Measurements from ENCODE around the gene CLDN19. TPM values are rescaled to one million over a fixed set of nuclear protein-coding genes. Genes with fewer than 3 reads are reported as not detected.
A peak's percentile ranks its signal among the peaks of the same experiment; 100 is the strongest.

Gene CLDN19
- total and polyA plus RNA-seq, 12 donors = 0.06 TPM; not detected in 11

DNA sequence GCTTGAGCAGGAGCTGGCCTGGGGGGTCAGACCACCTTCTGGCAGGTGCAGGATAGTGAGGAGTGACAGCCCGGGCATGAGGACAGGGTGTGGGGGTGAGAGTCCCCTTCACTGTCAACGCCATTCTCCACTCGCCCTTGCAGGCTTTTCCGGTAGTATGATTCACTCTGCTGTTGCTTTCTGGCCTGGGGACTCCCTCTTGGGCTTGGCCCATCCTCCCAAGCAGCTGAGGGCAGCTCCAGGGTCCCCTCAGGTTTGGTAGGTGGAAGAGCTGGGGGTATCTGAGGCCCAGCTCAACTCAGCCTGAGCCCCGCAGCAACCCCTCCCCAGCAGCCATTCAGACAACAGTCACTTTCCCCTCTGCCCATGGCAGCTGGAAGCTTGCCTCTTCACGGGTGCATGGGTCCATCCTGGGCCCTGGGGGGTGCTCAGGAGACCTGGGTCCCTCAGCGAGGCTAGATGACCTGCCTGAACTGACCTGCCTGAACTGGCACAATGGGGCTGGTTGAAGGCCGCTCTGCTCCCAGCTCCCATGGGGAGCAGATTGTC, 1.3 kb downstream of the CLDN19 start:
- Histone ChIP-seq H3K27me3 (no peaks in the 10 kb centered on the region), H3K27ac (no peak overlapping the region), H3K4me1 (peaks cover 0 to 15% (median 0%) of the 10 kb centered on the region in 9 donors), H3K4me3 (no peak overlapping the region), H3K9me3 (no peaks in the 10 kb centered on the region), H3K36me3 (no peaks in the 10 kb centered on the region)
- intact Hi-C loops (cut with DNase I) = no loop called here
- DNase-seq (no peak), ATAC-seq (no peak)
- TF ChIP-seq, protein P1, sequence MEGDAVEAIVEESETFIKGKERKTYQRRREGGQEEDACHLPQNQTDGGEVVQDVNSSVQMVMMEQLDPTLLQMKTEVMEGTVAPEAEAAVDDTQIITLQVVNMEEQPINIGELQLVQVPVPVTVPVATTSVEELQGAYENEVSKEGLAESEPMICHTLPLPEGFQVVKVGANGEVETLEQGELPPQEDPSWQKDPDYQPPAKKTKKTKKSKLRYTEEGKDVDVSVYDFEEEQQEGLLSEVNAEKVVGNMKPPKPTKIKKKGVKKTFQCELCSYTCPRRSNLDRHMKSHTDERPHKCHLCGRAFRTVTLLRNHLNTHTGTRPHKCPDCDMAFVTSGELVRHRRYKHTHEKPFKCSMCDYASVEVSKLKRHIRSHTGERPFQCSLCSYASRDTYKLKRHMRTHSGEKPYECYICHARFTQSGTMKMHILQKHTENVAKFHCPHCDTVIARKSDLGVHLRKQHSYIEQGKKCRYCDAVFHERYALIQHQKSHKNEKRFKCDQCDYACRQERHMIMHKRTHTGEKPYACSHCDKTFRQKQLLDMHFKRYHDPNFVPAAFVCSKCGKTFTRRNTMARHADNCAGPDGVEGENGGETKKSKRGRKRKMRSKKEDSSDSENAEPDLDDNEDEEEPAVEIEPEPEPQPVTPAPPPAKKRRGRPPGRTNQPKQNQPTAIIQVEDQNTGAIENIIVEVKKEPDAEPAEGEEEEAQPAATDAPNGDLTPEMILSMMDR (IDR thresholded peaks at IDR 0.05) = no peak
- WGBS, 2 donors = 79 to 82% methylated on average over 8 of the region's 8 CpGs

DNA sequence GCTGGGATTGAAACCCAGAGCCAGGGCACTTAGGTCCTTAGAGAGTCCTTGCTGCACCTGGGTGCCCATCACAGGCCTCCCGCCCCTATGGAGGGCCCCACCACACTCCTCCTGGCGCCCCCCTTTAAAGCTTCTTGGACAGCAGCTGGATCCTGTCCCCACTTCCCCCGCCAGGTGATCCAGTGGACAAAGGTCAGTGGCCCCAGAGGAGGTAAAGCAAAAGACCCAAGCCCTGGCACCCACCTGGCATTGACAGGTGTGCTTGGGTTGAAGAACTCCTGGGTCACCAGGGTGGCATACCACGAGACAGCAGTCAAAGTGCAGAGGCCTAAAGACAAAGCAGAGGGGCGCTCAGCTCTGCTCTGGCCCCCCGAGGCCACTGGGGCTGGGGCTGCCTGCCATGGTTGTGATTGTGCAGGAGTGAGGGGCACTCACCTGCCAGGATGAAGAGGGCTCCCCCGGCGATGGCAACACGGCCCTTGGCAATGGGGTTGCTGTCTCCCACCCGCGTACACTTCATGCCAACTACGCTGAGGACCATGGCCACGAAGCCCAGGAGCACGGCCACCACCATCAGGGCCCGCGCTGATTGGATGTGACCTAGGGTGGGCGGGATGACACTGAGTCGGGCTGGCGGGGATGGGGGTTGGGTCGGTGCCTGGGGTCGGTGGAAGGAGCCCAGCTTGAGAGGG, 1.9 kb downstream of the CLDN19 start:
- DNase-seq (no peak), ATAC-seq (no peak)
- Histone ChIP-seq H3K27me3 (no peaks in the 10 kb centered on the region), H3K9me3 (no peaks in the 10 kb centered on the region), H3K4me1 (peaks cover 0 to 15% (median 0%) of the 10 kb centered on the region in 9 donors), H3K27ac (no peak overlapping the region), H3K4me3 (no peak overlapping the region), H3K36me3 (no peaks in the 10 kb centered on the region)
- 86 to 90% methylated on average over 21 of the region's 21 CpGs for WGBS, 2 donors
- TF ChIP-seq, protein P1 (IDR thresholded peaks at IDR 0.05) = no peak
- intact Hi-C loops (cut with DNase I) = no loop called here

DNA sequence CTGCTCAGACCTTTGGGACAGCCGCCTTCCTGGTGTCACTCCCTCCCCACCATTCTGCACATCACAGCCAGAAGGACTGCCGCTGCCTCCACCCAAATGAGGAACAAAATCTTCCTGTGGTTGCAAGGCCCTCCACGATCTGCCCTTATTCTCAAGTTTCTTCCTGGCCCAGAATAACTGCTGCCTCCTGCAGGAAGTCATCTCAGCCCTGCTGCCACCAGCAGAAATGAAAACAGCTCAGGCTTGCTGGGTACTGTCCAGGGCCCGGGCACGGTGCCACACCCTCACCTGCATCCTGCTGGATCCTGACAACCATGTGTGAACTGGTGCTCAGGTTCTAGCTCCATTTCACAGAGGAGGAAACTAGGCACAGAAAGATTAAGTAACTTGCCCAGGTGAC, 2.8 kb downstream of the CLDN19 start:
- Histone ChIP-seq H3K4me3 (no peak overlapping the region), H3K27me3 (no peaks in the 10 kb centered on the region), H3K9me3 (no peaks in the 10 kb centered on the region), H3K36me3 (no peaks in the 10 kb centered on the region), H3K4me1 (peaks cover 0 to 15% (median 0%) of the 10 kb centered on the region in 9 donors), H3K27ac (no peak overlapping the region)
- intact Hi-C loops (cut with DNase I) = no loop called here
- 53 to 60% methylated on average over 5 of the region's 5 CpGs for WGBS, 2 donors
- TF ChIP-seq, protein P1 (IDR thresholded peaks at IDR 0.05) = no peak
- DNase-seq (no peak), ATAC-seq (peak in 6 of 8 donors; percentile 16 to 44 (median 24))

DNA sequence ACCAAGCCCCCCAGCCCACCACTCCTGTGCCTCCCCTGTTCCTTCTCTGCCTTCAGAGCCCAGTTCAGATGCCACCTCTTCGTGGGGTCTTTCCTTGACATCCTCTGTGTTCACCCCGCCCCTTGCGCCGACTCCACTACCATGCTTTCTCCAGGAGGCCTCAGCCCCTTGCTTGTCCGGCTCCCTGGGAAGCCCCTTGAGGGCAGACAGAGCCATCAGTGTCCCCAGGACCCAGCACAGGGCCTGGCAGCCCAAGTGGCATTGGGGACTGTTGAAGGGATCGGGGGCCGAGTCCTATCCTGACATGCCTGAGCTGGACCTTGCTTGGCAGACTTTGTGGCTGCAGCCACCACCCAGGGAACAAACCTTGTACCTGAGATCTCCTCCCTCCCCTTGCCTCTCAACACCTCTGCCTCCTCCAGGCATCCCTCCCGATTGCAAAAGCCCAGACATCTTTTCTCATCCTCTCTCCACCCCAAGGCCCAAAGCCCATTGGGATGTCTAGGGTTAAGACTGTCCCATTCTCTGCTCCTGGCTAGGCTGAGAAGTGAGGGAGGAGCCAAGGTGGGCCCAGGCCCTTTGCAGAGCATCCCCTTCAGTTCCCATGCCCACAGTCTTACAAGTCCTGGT, 3.4 kb downstream of the CLDN19 start:
- no peaks in the 10 kb centered on the region for H3K36me3 ChIP-seq
- TF ChIP-seq, protein P1 (IDR thresholded peaks at IDR 0.05) = no peak
- WGBS, 2 donors = 91 to 94% methylated on average over 7 to 8 of the region's 8 CpGs
- no peak for DNase-seq
- H3K4me3 ChIP-seq = no peak overlapping the region
- H3K27ac ChIP-seq = no peak overlapping the region
- no peak for ATAC-seq
- H3K9me3 ChIP-seq = no peaks in the 10 kb centered on the region
- H3K27me3 ChIP-seq = no peaks in the 10 kb centered on the region
- intact Hi-C loops (cut with DNase I) = no loop called here
- H3K4me1 ChIP-seq = peaks cover 0 to 15% (median 0%) of the 10 kb centered on the region in 9 donors
